K562 (cell line): ENCODE measurements around the gene DHDH. TPM values are rescaled to one million over a fixed set of nuclear protein-coding genes. Genes with fewer than 3 reads are reported as not detected.

Experiments used
- BCLAF1 ChIP-seq, 2 experiments: fragments of 450-650 bp in 1 of 2; IDR thresholded peaks; 2 replicates each; pipeline ENCODE4 v1.6.1; 2011 to 2017; ENCODE audit warnings: low read depth in 2 of 2, antibody characterized with exemption in 1 of 2, borderline replicate concordance in 1 of 2, low read length in 1 of 2, mild to moderate bottlenecking in 1 of 2, mixed read lengths in 1 of 2; ENCODE audit not compliant: control insufficient read depth in 1 of 2
- CBX8 ChIP-seq: fragments of 200-600 bp; sonication (generic); IDR thresholded peaks from 2 replicates; pipeline ENCODE4 v1.6.1; 2012; ENCODE audit warnings: borderline replicate concordance, mixed run types, low read depth, mild to moderate bottlenecking, moderate library complexity, mixed read lengths, low read length, control low read depth, inconsistent platforms; ENCODE audit not compliant: poor library complexity, severe bottlenecking; ENCODE audit errors: extremely low read depth
- CSDE1 ChIP-seq, 2 experiments: fragments of 450-650 bp; IDR thresholded peaks; 2 replicates each; pipeline ENCODE4 v1.6.1; 2016; ENCODE audit warnings: mild to moderate bottlenecking in 1 of 2
- ETS1 ChIP-seq: conservative IDR thresholded peaks from 2 replicates; pipeline ENCODE4 v1.6.1; 2011; ENCODE audit warnings: low read depth, mild to moderate bottlenecking, low read length; ENCODE audit not compliant: control insufficient read depth
- FOXO4 ChIP-seq: fragments of 450-650 bp; formaldehyde crosslinking; IDR thresholded peaks from 2 replicates; pipeline ENCODE4 v1.4.0; 2020; ENCODE audit warnings: mild to moderate bottlenecking, moderate library complexity
- HCFC1 ChIP-seq: IDR thresholded peaks from 2 replicates; pipeline ENCODE4 v1.6.1; 2012; ENCODE audit warnings: low read depth, low read length, improper control_type of control experiment
- HMGN3 ChIP-seq: IDR thresholded peaks from 2 replicates; pipeline ENCODE4 v1.6.1; 2011; ENCODE audit warnings: borderline replicate concordance, low read depth, mild to moderate bottlenecking, mixed read lengths, low read length; ENCODE audit not compliant: insufficient read length; ENCODE audit errors: extremely low read depth
- JUN ChIP-seq, 2 experiments: sonication (generic) in 1 of 2; formaldehyde crosslinking in 1 of 2; IDR thresholded peaks; 2 replicates each; pipeline versions ENCODE4 v1.6.1 to v1.8.0; 2012 to 2022; ENCODE audit warnings: borderline replicate concordance in 2 of 2, mild to moderate bottlenecking in 2 of 2, improper control_type of control experiment in 1 of 2, low read depth in 1 of 2, low read length in 1 of 2, missing genetic modification reagents in 1 of 2
- MED1 ChIP-seq: sonication (generic); formaldehyde crosslinking; IDR thresholded peaks from 2 replicates; pipeline ENCODE4 v1.8.1; 2023; ENCODE audit warnings: missing genetic modification reagents, borderline replicate concordance
- PHTF2 ChIP-seq: fragments of 250-450 bp; sonication (Bioruptor Pico); IDR thresholded peaks from 2 replicates; pipeline ENCODE4 v1.5.0; 2021; ENCODE audit warnings: mild to moderate bottlenecking
- RBM22 ChIP-seq: fragments of 200-400 bp; formaldehyde crosslinking; IDR thresholded peaks from 2 replicates; pipeline ENCODE4 v1.6.1; 2018; ENCODE audit warnings: low read length, low read depth; ENCODE audit not compliant: poor library complexity, severe bottlenecking
- ZNF512 ChIP-seq: IDR thresholded peaks from 2 replicates; pipeline ENCODE4 v1.6.1; 2016; ENCODE audit warnings: missing genetic modification characterization, missing compliant biosample characterization
- ZNF75A ChIP-seq: fragments of 450-650 bp; formaldehyde crosslinking; IDR thresholded peaks from 2 replicates; pipeline ENCODE4 v1.4.0; 2020; ENCODE audit warnings: mild to moderate bottlenecking
- polyA plus RNA-seq, 8 experiments: library from polyadenylated mRNA; depleted of rRNA in 4 of 8; stranded (reverse) in 5 of 8; unstranded in 3 of 8; fragments of >200 nt; fragmentation: Nextera tagmentation in 2 of 8; fragmentation: Illumina TruSeq in 1 of 8; extraction: Ambion mirVana in 2 of 8; extraction: Trizol in 1 of 8; gene quantifications; 2 replicates each; pipeline versions ENCODE4 v1.2.1 to v1.2.3, GENCODE V29; 2011 to 2014; ENCODE audit warnings: inconsistent platforms in 1 of 8, missing spikeins in 1 of 8
- total RNA-seq, 7 experiments: library from RNA; depleted of rRNA in 6 of 7; stranded (reverse); fragments of >200 nt in 6 of 7; fragmentation: Illumina TruSeq in 2 of 7; extraction: Trizol in 2 of 7; gene quantifications; 2 replicates each; pipeline versions ENCODE4 v1.2.1 to v1.2.3, GENCODE V29; 2011 to 2021; ENCODE audit warnings: low replicate concordance in 1 of 7
- TF ChIP-seq, protein P1 (sequence below): fragments of 450-650 bp; IDR thresholded peaks from 2 replicates; pipeline ENCODE4 v1.6.1; 2016; ENCODE audit warnings: borderline replicate concordance

DHDH gene
- total and polyA plus RNA-seq, 9 of the 15 experiments (the other 6 are each of a cell fraction or from before 2014, with no cell fraction given): 0.37 to 1.9 (median 0.87) TPM

- TF ChIP-seq CSDE1 (IDR thresholded peaks at IDR 0.05): no peak
- TF ChIP-seq HCFC1: peak; percentile 93
- TF ChIP-seq ZNF512 (tag): peak; percentile 19; the same call in 1 of the 2 replicates
- TF ChIP-seq CBX8: no peak
- TF ChIP-seq PHTF2 (CRISPR knock-in tag): peak; percentile 95; the same call in 1 of the 2 replicates
- peak; percentile 60; the same call in 1 of the 2 replicates for TF ChIP-seq ETS1
- 0 out of 2 replicates have a peak, but pooled peaks have one; percentile 28 for TF ChIP-seq MED1
- no peak for TF ChIP-seq HMGN3
- TF ChIP-seq JUN (IDR thresholded peaks at IDR 0.05; ENCODE audit: borderline replicate concordance, low read depth, low read length): no peak
- TF ChIP-seq JUN (CRISPR knock-in tag; IDR thresholded peaks at IDR 0.05; ENCODE audit: borderline replicate concordance): peak; percentile 66; the same call in 1 of the 2 replicates
- TF ChIP-seq ZNF75A (CRISPR knock-in tag): no peak
- TF ChIP-seq RBM22: peak; percentile 73
- TF ChIP-seq BCLAF1 (IDR thresholded peaks at IDR 0.05; ENCODE audit: borderline replicate concordance in 1 of 2, control insufficient read depth in 1 of 2, low read depth in 2 of 2, low read length in 1 of 2): peak in 1 of 2 experiments; percentile 93; a peak in 1 of 4 replicates
- TF ChIP-seq FOXO4 (CRISPR knock-in tag): no peak
- TF ChIP-seq, protein P1, sequence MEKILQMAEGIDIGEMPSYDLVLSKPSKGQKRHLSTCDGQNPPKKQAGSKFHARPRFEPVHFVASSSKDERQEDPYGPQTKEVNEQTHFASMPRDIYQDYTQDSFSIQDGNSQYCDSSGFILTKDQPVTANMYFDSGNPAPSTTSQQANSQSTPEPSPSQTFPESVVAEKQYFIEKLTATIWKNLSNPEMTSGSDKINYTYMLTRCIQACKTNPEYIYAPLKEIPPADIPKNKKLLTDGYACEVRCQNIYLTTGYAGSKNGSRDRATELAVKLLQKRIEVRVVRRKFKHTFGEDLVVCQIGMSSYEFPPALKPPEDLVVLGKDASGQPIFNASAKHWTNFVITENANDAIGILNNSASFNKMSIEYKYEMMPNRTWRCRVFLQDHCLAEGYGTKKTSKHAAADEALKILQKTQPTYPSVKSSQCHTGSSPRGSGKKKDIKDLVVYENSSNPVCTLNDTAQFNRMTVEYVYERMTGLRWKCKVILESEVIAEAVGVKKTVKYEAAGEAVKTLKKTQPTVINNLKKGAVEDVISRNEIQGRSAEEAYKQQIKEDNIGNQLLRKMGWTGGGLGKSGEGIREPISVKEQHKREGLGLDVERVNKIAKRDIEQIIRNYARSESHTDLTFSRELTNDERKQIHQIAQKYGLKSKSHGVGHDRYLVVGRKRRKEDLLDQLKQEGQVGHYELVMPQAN: peak; percentile 67; the same call in 1 of the 2 replicates
These were observed 32.5 kb downstream of the DHDH start (continued) for GRCh38 chr19:48965806-48966540.
